IMR-90 (cell line): ENCODE data around the gene CREB5. TPM values are rescaled to one million over a fixed set of nuclear protein-coding genes. Genes with fewer than 3 reads are reported as not detected.

Experiments
- ATAC-seq: fragments of 200-7000 bp; cut with Tn5 transposase; 2 replicates; pipeline ENCODE4 v1.9.1; 2020; ENCODE audit warnings: low read depth, mild to moderate bottlenecking, moderate library complexity
- BruUV-seq: library from RNA; stranded (reverse); fragments of 400-500 nt; replicated peaks from 2 replicates; lab custom pipeline; 2021; lab: Mats Ljungman, UMichigan
- CTCF ChIA-PET: fragments of 300-600 bp; formaldehyde crosslinking; extraction: SDS; loops from one replicate; lab custom pipeline; 2021; ENCODE audit warnings: antibody characterized with exemption; lab: Yijun Ruan, JAX
- POLR2A ChIA-PET: fragments of 300-600 bp; sonication (Branson Sonifier 250); formaldehyde crosslinking; loops from one replicate; lab custom pipeline; 2022; ENCODE audit warnings: antibody characterized with exemption; ENCODE audit not compliant: unreplicated experiment; lab: Charles Lee
- DNase-seq: peaks from one replicate; pipeline ENCODE4 v3.0.0; 2013
- H2AFZ ChIP-seq: replicated peaks from 2 replicates; pipeline ENCODE3; 2013; ENCODE audit warnings: low read length, mild to moderate bottlenecking; ENCODE audit not compliant: poor library complexity
- H2AK5ac ChIP-seq: 2 replicates; pipeline ENCODE4 v1.6.1; 2013; ENCODE audit warnings: low read depth, low read length, inconsistent platforms
- H2AK9ac ChIP-seq: replicated peaks from 2 replicates; pipeline ENCODE3; 2013; ENCODE audit warnings: mild to moderate bottlenecking, low read depth, low read length, moderate library complexity; ENCODE audit not compliant: poor library complexity
- H2BK120ac ChIP-seq: 2 replicates; pipeline ENCODE4 v1.6.1; 2013; ENCODE audit warnings: low read depth, low read length, inconsistent platforms
- H2BK15ac ChIP-seq: 3 replicates; pipeline ENCODE4 v1.6.1; 2013; ENCODE audit warnings: low read depth, low read length, inconsistent platforms
- H2BK20ac ChIP-seq: 2 replicates; pipeline ENCODE4 v1.6.1; 2013; ENCODE audit warnings: low read depth, mild to moderate bottlenecking, inconsistent platforms, low read length, moderate library complexity
- H2BK5ac ChIP-seq: 2 replicates; pipeline ENCODE4 v1.6.1; 2013; ENCODE audit warnings: mild to moderate bottlenecking, low read depth, low read length, inconsistent platforms; ENCODE audit not compliant: poor library complexity, severe bottlenecking
- H3K14ac ChIP-seq: replicated peaks from 2 replicates; pipeline ENCODE4 v1.6.1; 2013; ENCODE audit warnings: low read depth, low read length, inconsistent platforms
- H3K18ac ChIP-seq: 2 replicates; pipeline ENCODE4 v1.6.1; 2013; ENCODE audit warnings: low read depth, low read length, control low read depth
- H3K23ac ChIP-seq: 2 replicates; pipeline ENCODE4 v1.6.1; 2013; ENCODE audit warnings: low read depth, low read length, inconsistent platforms
- H3K27ac ChIP-seq: 2 replicates; pipeline ENCODE4 v1.5.1; 2013; ENCODE audit warnings: mild to moderate bottlenecking, control low read depth, low read length; ENCODE audit not compliant: insufficient read depth
- H3K27me3 ChIP-seq: 2 replicates; pipeline ENCODE4 v1.6.1; 2013; ENCODE audit warnings: low read length; ENCODE audit not compliant: control insufficient read depth, insufficient read depth
- H3K36me3 ChIP-seq: 2 replicates; pipeline ENCODE4 v1.6.1; 2013; ENCODE audit warnings: low read length, mixed read lengths; ENCODE audit not compliant: control insufficient read depth, insufficient read depth
- H3K4ac ChIP-seq: 2 replicates; pipeline ENCODE4 v1.6.1; 2013; ENCODE audit warnings: low read depth, low read length, inconsistent platforms
- H3K4me1 ChIP-seq: 2 replicates; pipeline ENCODE4 v1.6.1; 2013; ENCODE audit warnings: low read length, mixed read lengths; ENCODE audit not compliant: control insufficient read depth, insufficient read depth
- H3K4me2 ChIP-seq: 2 replicates; pipeline ENCODE4 v1.6.1; 2013; ENCODE audit warnings: low read depth, mild to moderate bottlenecking, control low read depth, low read length, moderate library complexity
- H3K4me3 ChIP-seq: 2 replicates; pipeline ENCODE4 v1.5.1; 2013; ENCODE audit warnings: low read depth, mild to moderate bottlenecking, control low read depth, low read length, moderate library complexity; ENCODE audit not compliant: insufficient read depth
- H3K56ac ChIP-seq: 2 replicates; pipeline ENCODE4 v1.6.1; 2013; ENCODE audit warnings: low read length, inconsistent platforms; ENCODE audit not compliant: insufficient read depth; ENCODE audit errors: extremely low read depth
- H3K79me1 ChIP-seq, 2 experiments: 2 replicates each; pipeline ENCODE4 v1.6.1; 2013; ENCODE audit warnings: low read length in 2 of 2, inconsistent platforms in 1 of 2, low read depth in 1 of 2
- H3K9ac ChIP-seq: 2 replicates; pipeline ENCODE4 v1.6.1; 2013; ENCODE audit warnings: low read depth, low read length, control low read depth
- H3K9me1 ChIP-seq: 2 replicates; pipeline ENCODE4 v1.6.1; 2013; ENCODE audit warnings: low read length, inconsistent platforms; ENCODE audit not compliant: insufficient read depth
- H3K9me3 ChIP-seq: 2 replicates; pipeline ENCODE4 v1.6.1; 2013; ENCODE audit warnings: low read length; ENCODE audit not compliant: control insufficient read depth, insufficient read depth
- H4K20me1 ChIP-seq: 2 replicates; pipeline ENCODE4 v1.6.1; 2013; ENCODE audit warnings: low read length, inconsistent platforms; ENCODE audit not compliant: insufficient read depth
- H4K5ac ChIP-seq: 2 replicates; pipeline ENCODE4 v1.6.1; 2013; ENCODE audit warnings: mild to moderate bottlenecking, low read depth, low read length, control low read depth
- H4K8ac ChIP-seq, 2 experiments: 2 replicates each; pipeline ENCODE4 v1.6.1; 2013; ENCODE audit warnings: low read depth in 2 of 2, low read length in 2 of 2, control low read depth in 1 of 2, inconsistent platforms in 1 of 2
- H4K91ac ChIP-seq: 2 replicates; pipeline ENCODE4 v1.6.1; 2013; ENCODE audit warnings: low read depth, low read length, inconsistent platforms; ENCODE audit not compliant: insufficient read depth
- BHLHE40 ChIP-seq: fragments of 150-350 bp; IDR thresholded peaks from 2 replicates; pipeline ENCODE4 v1.6.1; 2016; ENCODE audit warnings: mild to moderate bottlenecking, low read depth, low read length
- CHD1 ChIP-seq: IDR thresholded peaks from 2 replicates; pipeline ENCODE4 v1.6.1; 2012; ENCODE audit warnings: low read depth, low read length, improper control_type of control experiment
- ELK1 ChIP-seq: fragments of 150-350 bp; IDR thresholded peaks from 2 replicates; pipeline ENCODE4 v1.6.1; 2016; ENCODE audit warnings: low read depth, mild to moderate bottlenecking, low read length, moderate library complexity, borderline replicate concordance
- FOS ChIP-seq: fragments of 150-350 bp; IDR thresholded peaks from 2 replicates; pipeline ENCODE4 v1.6.1; 2016; ENCODE audit warnings: low read depth, low read length
- MAFK ChIP-seq: IDR thresholded peaks from 2 replicates; pipeline ENCODE4 v1.6.1; 2012; ENCODE audit warnings: low read depth, low read length, improper control_type of control experiment
- MAZ ChIP-seq: IDR thresholded peaks from 2 replicates; pipeline ENCODE4 v1.6.1; 2012; ENCODE audit warnings: low read depth, mild to moderate bottlenecking, low read length, improper control_type of control experiment, moderate library complexity, borderline replicate concordance
- MXI1 ChIP-seq: IDR thresholded peaks from 2 replicates; pipeline ENCODE4 v1.6.1; 2012; ENCODE audit warnings: low read depth, mild to moderate bottlenecking, low read length, moderate library complexity, borderline replicate concordance
- NFE2L2 ChIP-seq: fragments of 150-350 bp; IDR thresholded peaks from 2 replicates; pipeline ENCODE4 v1.6.1; 2016; ENCODE audit warnings: low read depth, mild to moderate bottlenecking, low read length
- POLR2A ChIP-seq: IDR thresholded peaks from 2 replicates; pipeline ENCODE4 v1.6.1; 2012; ENCODE audit warnings: mild to moderate bottlenecking, low read depth, low read length
- RAD21 ChIP-seq: IDR thresholded peaks from 2 replicates; pipeline ENCODE4 v1.6.1; 2012; ENCODE audit warnings: low read length, improper control_type of control experiment
- RCOR1 ChIP-seq: IDR thresholded peaks from 2 replicates; pipeline ENCODE4 v1.6.1; 2012; ENCODE audit warnings: mild to moderate bottlenecking, low read length, improper control_type of control experiment; ENCODE audit not compliant: insufficient replicate concordance
- RFX5 ChIP-seq: IDR thresholded peaks from 2 replicates; pipeline ENCODE4 v1.8.0; 2012; ENCODE audit warnings: low read depth, mild to moderate bottlenecking, low read length, moderate library complexity
- SMC3 ChIP-seq: fragments of 150-350 bp; IDR thresholded peaks from 2 replicates; pipeline ENCODE4 v1.6.1; 2016; ENCODE audit warnings: low read depth, mild to moderate bottlenecking, antibody characterized with exemption, low read length, moderate library complexity
- USF2 ChIP-seq: fragments of 150-350 bp; IDR thresholded peaks from 2 replicates; pipeline ENCODE4 v1.6.1; 2017; ENCODE audit warnings: mild to moderate bottlenecking, antibody characterized with exemption, low read length, low read depth
- WGBS, 2 experiments: methylation state at CpG; one replicate each; pipeline versions ENCODE4 v1.1.5 to v1.1.7; 2013; ENCODE audit warnings: missing lambda C conversion rate in 2 of 2; ENCODE audit not compliant: insufficient read length in 1 of 2; ENCODE audit errors: extremely low coverage in 2 of 2; 5-methylcytosine and 5-hydroxymethylcytosine counted together
- dilution Hi-C: fragments of 300-500 bp; cut with HindIII; formaldehyde crosslinking; loops from one replicate; pipeline ENCODE4 v1.14.3; 2018; ENCODE audit warnings: low sequenced_read_pairs; ENCODE audit not compliant: unreplicated experiment
- in situ Hi-C: fragments of 300-500 bp; cut with MboI; formaldehyde crosslinking; loops from 3 replicates; pipeline ENCODE4 v1.14.3; 2019; ENCODE audit warnings: low sequenced_read_pairs, inconsistent platforms, mixed read lengths
- intact Hi-C: fragments of 100-400 bp; cut with micrococcal nuclease; formaldehyde crosslinking; loops from 2 replicates; pipeline ENCODE4 v1.10.0; 2022
- polyA plus RNA-seq, 3 experiments: library from polyadenylated mRNA; depleted of rRNA; stranded (reverse); fragments of >200 nt; gene quantifications; 2 replicates each; pipeline ENCODE4 v1.2.3, GENCODE V29; 2012; ENCODE audit warnings: low replicate concordance in 1 of 3
- total RNA-seq: library from RNA; depleted of rRNA; stranded (reverse); fragments of >200 nt; gene quantifications from 2 replicates; pipeline ENCODE4 v1.2.3, GENCODE V29; 2012

The CREB5 gene
- total and polyA plus RNA-seq, 2 of the 4 experiments (the other 2 are of a cell fraction) = 7.3 to 13.1 TPM

GRCh38 chr7:28547115-28547514, 134.8 kb downstream of the CREB5 start:
- POLR2A ChIA-PET = no interaction called here
- H3K4me2 ChIP-seq = no peak overlapping the region
- no peak overlapping the region for H3K4me3 ChIP-seq
- CTCF ChIA-PET = no interaction called here
- H3K4me1 ChIP-seq = peaks cover 2% of the 10 kb centered on the region; the same call in 1 of the 2 replicates
- no peaks in the 10 kb centered on the region for H3K27me3 ChIP-seq
- H3K9ac ChIP-seq = no peak overlapping the region
- H3K56ac ChIP-seq = no peak overlapping the region
- no peak overlapping the region for H3K18ac ChIP-seq
- no peak overlapping the region for H4K8ac ChIP-seq
- no peak overlapping the region for H2AFZ ChIP-seq
- no peak overlapping the region for H4K91ac ChIP-seq
- H3K27ac ChIP-seq = no peak overlapping the region
- in situ Hi-C loops (no loop called here), intact Hi-C loops (no loop called here), dilution Hi-C loops (no loop called here)
- H3K9me1 ChIP-seq = no peaks in the 10 kb centered on the region
- H3K36me3 ChIP-seq = no peaks in the 10 kb centered on the region
- no peak overlapping the region for H2AK5ac ChIP-seq
- H2AK9ac ChIP-seq = no peak overlapping the region
- DNase-seq (no peak), ATAC-seq (no peak)
- no peak overlapping the region for H3K4ac ChIP-seq
- no peak overlapping the region for H3K14ac ChIP-seq
- H4K5ac ChIP-seq = no peak overlapping the region
- H2BK20ac ChIP-seq = no peak overlapping the region
- H3K9me3 ChIP-seq = peaks cover 2% of the 10 kb centered on the region
- H3K79me1 ChIP-seq = no peaks in the 10 kb centered on the region
- H3K23ac ChIP-seq = no peak overlapping the region
- H2BK120ac ChIP-seq = no peak overlapping the region
- BruUV-seq = no TSS peak
- no peak overlapping the region for H2BK15ac ChIP-seq
- TF ChIP-seq CHD1 (no peak), ELK1 (no peak), MAZ (no peak), NFE2L2 (no peak), RCOR1 (no peak), SMC3 (no peak), POLR2A (no peak), BHLHE40 (no peak), MXI1 (no peak), RAD21 (no peak), FOS (no peak), MAFK (no peak), RFX5 (no peak), USF2 (no peak)
- no peaks in the 10 kb centered on the region for H4K20me1 ChIP-seq
- H2BK5ac ChIP-seq = no peak overlapping the region
- WGBS, 2 experiments = no CpG with 5 or more reads among the region's 3 CpGs
